ENCODE data around the gene FLOT2. TPM values are rescaled to one million over a fixed set of nuclear protein-coding genes. Genes with fewer than 3 reads are reported as not detected.

The FLOT2 gene
- total RNA-seq, 2 donors from 2014 or later, result 92.1 to 125 TPM

DNA sequence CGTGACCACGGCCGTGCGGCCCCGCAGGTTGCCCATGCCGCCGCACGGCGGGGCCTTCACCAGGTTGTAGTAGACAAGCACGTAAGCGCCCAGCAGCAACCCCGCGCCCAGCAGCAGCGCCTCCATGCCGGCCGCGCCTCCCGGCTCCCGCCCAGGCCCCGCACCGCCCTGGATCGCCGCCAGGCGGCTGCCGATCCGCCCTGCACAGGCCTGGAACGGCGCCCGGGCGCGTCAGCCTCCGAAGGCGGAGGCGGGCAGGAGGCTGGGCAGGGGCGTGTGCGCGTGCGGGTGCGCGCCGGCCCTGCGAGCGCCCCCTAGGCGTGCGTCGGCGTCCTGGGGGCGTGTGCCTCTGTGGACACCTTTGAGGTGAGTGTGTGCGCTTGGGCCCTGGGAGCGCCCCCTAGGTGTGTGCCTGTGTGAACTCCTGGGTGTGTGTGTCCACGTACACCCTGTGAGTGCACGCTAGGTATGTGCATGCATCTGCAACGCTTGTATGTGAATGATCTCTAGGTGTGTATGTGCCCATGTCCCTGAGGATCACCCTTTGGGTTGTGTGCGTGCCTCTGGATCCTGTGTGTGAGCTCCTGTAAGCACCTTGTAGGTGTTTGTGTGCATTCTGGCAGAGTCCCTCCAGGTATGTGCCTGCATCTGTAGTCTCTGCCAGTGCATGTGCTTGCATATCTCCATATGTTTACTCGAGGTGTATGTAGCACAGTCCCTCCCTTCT lies 5.4 kb upstream of the FLOT2 start, which contains the start of gene DHRS13:
Gene DHRS13 (minus strand): TSS at position 261 of the 727 bp plus-strand sequence. CDS start 135 bp downstream, at position 126.
- Histone ChIP-seq H3K4me3 (peak within 1 kb of the TSS; percentile 83), H3K27ac (peak within 1 kb of the TSS; percentile 83), H3K27me3 (no peaks in the 10 kb centered on the region), H3K9ac (ENCODE audit: low read depth in 2 of 2, low read length in 2 of 2) (peak within 1 kb of the TSS; percentile 80 to 82), H3K4me1 (peaks cover 5% of the 10 kb centered on the region), H3K9me3 (no peaks in the 10 kb centered on the region), H3K36me3 (no peaks in the 10 kb centered on the region)
- TF ChIP-seq, protein P1, sequence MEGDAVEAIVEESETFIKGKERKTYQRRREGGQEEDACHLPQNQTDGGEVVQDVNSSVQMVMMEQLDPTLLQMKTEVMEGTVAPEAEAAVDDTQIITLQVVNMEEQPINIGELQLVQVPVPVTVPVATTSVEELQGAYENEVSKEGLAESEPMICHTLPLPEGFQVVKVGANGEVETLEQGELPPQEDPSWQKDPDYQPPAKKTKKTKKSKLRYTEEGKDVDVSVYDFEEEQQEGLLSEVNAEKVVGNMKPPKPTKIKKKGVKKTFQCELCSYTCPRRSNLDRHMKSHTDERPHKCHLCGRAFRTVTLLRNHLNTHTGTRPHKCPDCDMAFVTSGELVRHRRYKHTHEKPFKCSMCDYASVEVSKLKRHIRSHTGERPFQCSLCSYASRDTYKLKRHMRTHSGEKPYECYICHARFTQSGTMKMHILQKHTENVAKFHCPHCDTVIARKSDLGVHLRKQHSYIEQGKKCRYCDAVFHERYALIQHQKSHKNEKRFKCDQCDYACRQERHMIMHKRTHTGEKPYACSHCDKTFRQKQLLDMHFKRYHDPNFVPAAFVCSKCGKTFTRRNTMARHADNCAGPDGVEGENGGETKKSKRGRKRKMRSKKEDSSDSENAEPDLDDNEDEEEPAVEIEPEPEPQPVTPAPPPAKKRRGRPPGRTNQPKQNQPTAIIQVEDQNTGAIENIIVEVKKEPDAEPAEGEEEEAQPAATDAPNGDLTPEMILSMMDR (IDR thresholded peaks at IDR 0.05), result peak; percentile 94
- peak; percentile 94 for DNase-seq
- intact Hi-C loops (cut with DNase I), result no loop called here

DNA sequence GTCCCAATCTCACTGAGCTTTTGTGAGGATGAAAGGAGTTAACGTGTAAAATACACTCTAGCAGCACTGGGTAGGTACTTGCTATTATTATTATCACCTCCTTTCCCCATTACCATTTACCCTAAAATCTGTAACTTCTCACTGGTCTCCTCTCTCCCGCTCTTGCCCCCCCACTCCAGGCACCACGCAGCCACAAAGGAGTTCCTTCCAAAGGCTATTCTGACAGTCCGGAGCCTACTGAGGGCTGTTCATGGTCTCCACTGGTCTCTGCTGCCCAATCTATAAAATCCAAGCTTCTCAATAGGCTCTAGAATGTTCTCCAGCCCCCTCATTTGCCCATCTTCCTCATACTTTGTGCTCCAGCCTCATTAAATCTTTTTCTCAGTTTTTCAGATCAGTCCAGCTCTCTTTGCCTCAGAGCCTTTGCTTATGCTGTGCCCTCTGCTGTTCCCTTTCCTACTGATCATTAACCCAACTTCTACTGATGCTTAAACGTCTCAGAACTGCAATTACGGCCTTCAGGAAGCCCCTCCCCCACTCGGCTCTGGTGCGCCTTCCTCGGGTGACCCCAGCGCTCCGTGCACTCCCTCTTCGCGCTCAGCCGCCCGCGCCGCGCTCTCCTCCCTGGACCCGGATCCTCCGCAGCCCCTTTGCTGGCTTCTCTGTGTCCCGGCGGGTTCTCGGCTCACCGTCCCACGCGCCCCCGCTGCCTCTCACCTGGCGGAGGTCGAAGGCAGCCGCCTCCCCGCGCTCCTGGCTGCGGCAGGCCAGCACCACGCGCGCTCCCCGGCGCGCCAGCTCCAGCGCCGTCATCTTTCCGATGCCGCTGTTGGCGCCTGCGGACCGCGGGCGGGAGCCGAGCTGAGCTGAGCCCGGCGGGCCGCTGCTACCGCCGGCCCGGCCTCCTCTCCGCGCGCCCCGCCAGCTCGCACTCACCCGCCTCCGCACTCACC lies 4.6 kb upstream of the FLOT2 start:
- DNase-seq, result peak; percentile 72
- Histone ChIP-seq H3K4me1 (peaks cover 6% of the 10 kb centered on the region), H3K27me3 (no peaks in the 10 kb centered on the region), H3K9ac (ENCODE audit: low read depth in 2 of 2, low read length in 2 of 2) (peak overlapping the region; percentile 80 to 82), H3K27ac (peak overlapping the region; percentile 83), H3K9me3 (no peaks in the 10 kb centered on the region), H3K36me3 (no peaks in the 10 kb centered on the region), H3K4me3 (peak overlapping the region; percentile 83)
- intact Hi-C loops (cut with DNase I), result no loop called here
- TF ChIP-seq, protein P1 (IDR thresholded peaks at IDR 0.05), result no peak

DNA sequence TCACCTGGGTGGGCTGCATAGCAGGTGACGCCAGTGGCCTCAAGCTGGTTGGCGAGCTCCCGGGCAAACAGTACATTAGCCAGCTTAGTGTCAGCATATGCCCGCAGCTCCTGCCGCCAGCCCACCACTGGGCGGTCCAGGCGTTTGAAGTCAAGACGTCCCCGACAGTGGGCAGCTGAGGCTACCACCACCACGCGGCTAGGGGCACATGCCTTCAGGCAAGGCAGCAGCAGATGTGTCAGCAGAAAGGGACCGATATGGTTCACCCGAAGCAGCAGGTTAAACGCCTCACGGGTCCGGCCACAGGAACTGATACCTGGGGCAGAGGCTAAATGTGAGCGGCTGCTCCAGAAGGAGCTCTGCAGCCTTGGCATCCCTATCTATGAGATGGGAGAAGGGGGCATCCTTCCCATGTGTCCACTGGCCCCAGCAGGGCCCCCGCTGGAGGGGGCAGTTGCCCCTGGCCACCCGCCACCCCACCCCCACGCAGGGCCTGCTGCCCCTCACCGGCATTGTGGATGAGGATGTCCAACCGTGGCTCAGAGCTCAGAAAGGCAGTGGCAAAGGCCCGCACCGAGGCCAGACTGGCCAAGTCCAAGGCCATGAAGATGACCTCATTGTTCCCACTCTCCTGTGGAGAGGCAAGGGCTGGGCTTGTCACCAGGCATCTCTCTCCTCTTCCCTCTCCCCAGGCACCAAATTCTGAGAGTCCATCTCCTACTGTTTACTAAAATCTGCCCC lies 3.6 kb upstream of the FLOT2 start:
- DNase-seq, result no peak
- Histone ChIP-seq H3K9me3 (no peaks in the 10 kb centered on the region), H3K9ac (ENCODE audit: low read depth in 2 of 2, low read length in 2 of 2) (peak overlapping the region in 1 of 2 donors; percentile 80), H3K4me1 (peaks cover 7% of the 10 kb centered on the region), H3K27me3 (no peaks in the 10 kb centered on the region), H3K4me3 (no peak overlapping the region), H3K36me3 (no peaks in the 10 kb centered on the region), H3K27ac (no peak overlapping the region)
- TF ChIP-seq, protein P1 (IDR thresholded peaks at IDR 0.05), result no peak
- intact Hi-C loops (cut with DNase I), result no loop called here

DNA sequence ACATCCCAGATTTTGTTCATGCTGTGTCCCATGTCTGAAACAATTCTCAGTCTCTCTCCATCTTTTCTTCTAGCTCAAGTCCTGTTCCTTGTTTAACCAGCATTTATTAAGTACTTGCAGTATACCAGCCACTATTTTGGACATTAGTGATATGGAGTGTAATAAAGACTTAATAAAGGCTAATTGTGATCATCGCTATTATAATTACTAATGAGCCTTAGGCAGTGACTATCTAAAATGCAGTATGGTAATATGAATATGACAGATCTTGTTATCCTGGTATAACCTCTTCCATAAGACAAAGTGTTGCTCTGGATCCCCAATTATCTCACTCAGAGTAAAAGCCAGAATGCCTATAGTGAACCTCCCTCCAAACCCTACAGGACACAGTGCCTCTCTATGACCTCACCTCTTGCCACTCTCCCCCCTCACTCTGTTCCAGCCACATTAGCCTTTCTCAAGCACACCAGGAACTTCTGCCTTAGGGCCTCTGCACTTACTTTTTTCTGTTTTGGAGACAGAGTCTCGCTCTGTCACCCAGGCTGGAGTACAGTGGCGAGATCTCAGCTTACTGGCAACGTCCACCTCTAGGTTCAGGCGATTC lies 1.8 kb upstream of the FLOT2 start:
- intact Hi-C loops (cut with DNase I), result no loop called here
- no peaks in the 10 kb centered on the region for H3K27me3 ChIP-seq
- TF ChIP-seq, protein P1 (IDR thresholded peaks at IDR 0.05), result no peak
- peaks cover 12% of the 10 kb centered on the region for H3K4me1 ChIP-seq
- H3K27ac ChIP-seq, result no peak overlapping the region
- H3K9ac ChIP-seq (ENCODE audit: low read depth in 2 of 2, low read length in 2 of 2), result peak overlapping the region in 1 of 2 donors; percentile 6
- DNase-seq, result no peak
- H3K9me3 ChIP-seq, result no peaks in the 10 kb centered on the region
- H3K36me3 ChIP-seq, result no peaks in the 10 kb centered on the region
- no peak overlapping the region for H3K4me3 ChIP-seq

All from colonic mucosa (tissue), 4 donors.